ENCODE data around the gene OR5H6. TPM values are rescaled to one million over a fixed set of nuclear protein-coding genes. Genes with fewer than 3 reads are reported as not detected.
"Not testable (repeated sequence)": the region's sequence is repeated elsewhere in the genome, so short reads cannot be mapped to it uniquely, and the experiment has no call there.

Gene OR5H6
- total and polyA plus RNA-seq, 7 experiments from 2014 or later, result not detected

DNA sequence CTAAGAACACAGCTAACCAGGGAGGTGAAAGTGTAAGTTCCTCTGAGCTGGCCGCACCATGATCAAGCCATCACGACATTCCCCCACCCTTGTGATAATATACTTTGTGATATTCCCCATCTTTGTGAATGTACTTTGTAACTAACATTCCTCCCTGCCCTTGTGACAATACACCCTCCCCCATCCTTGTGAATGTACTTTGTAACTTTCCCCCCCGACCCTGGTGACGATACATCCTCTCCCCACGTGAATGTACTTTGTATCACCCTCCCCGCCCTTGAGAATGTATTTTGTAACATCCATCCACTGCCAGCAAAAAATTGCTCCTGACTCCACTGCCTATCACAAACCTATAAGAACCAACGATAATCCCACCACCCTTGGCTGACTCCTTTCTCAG lies 20.2 kb upstream of the OR5H6 start:
- intact Hi-C loops (cut with micrococcal nuclease), result no loop called here
- no peak for DNase-seq
- CTCF ChIA-PET, result no interaction called here

DNA sequence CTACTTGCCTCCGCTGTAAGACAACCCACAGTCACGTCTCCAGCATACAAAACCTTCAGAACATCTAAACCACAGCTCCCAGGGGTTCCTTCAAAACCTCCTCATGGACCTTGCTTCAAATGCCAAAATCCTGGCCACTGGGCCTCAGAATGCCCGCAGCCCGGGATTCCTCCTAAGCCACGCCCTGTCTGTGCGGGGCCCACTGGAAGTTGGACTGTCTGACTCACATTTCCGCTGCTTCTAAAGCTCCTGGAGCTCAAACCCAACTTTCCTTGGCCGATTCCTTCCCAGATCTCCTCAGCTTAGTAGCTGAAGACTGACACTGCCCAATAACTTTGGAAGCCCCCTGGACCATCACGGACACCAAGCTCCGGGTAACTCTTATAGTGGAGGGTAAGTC lies 17.9 kb upstream of the OR5H6 start:
- ChIA-PET CTCF (no interaction called here), POLR2A (no interaction called here)
- no peaks in the 10 kb centered on the region for H3K36me3 ChIP-seq (ENCODE audit: control insufficient read depth in 2 of 3, insufficient read depth in 3 of 3, low read length in 3 of 3)
- no peaks in the 10 kb centered on the region for H3K4me1 ChIP-seq (ENCODE audit: control insufficient read depth in 2 of 2, insufficient read depth in 2 of 2, low read length in 2 of 2)
- no peaks in the 10 kb centered on the region for H3K27me3 ChIP-seq (ENCODE audit: control insufficient read depth in 2 of 2, insufficient read depth in 2 of 2, low read length in 2 of 2)
- H3K27ac ChIP-seq (ENCODE audit: low read depth, low read length), result no peak overlapping the region
- ATAC-seq (no peak), DNase-seq (no peak)
- intact Hi-C loops (cut with micrococcal nuclease), result no loop called here
- H3K9me3 Mint-ChIP-seq, result peaks cover 0 to 4% (median 0%) of the 10 kb centered on the region in 11 donors
- no peak overlapping the region for H3K4me3 ChIP-seq (ENCODE audit: low read length)
- H3K27ac Mint-ChIP-seq, result no peak overlapping the region
- no peak overlapping the region for H3K4me3 Mint-ChIP-seq
- H3K9me3 ChIP-seq (ENCODE audit: control insufficient read depth in 2 of 3, low read length in 3 of 3), result no peaks in the 10 kb centered on the region
- no peaks in the 10 kb centered on the region for H3K36me3 Mint-ChIP-seq
- H3K4me1 Mint-ChIP-seq, result no peaks in the 10 kb centered on the region
- peaks cover 0 to under 1% (median 0%) of the 10 kb centered on the region in 5 donors for H3K27me3 Mint-ChIP-seq

More for the DNA sequence above, 20.2 kb upstream of the OR5H6 start:
- peaks cover 0 to 6% (median 0%) of the 10 kb centered on the region in 5 donors for H3K27me3 Mint-ChIP-seq
- no peak overlapping the region for H3K27ac Mint-ChIP-seq
- H3K9me3 ChIP-seq (ENCODE audit: control insufficient read depth in 2 of 3, low read length in 3 of 3), result no peaks in the 10 kb centered on the region
- ATAC-seq, result no peak
- no peaks in the 10 kb centered on the region for H3K4me1 ChIP-seq (ENCODE audit: control insufficient read depth in 2 of 2, insufficient read depth in 2 of 2, low read length in 2 of 2)
- no peaks in the 10 kb centered on the region for H3K4me1 Mint-ChIP-seq
- POLR2A ChIA-PET, result no interaction called here
- no peak overlapping the region for H3K4me3 Mint-ChIP-seq
- H3K9me3 Mint-ChIP-seq, result peaks cover 0 to 4% (median 0%) of the 10 kb centered on the region in 11 donors
- no peak overlapping the region for H3K27ac ChIP-seq (ENCODE audit: low read depth, low read length)
- no peaks in the 10 kb centered on the region for H3K36me3 ChIP-seq (ENCODE audit: control insufficient read depth in 2 of 3, insufficient read depth in 3 of 3, low read length in 3 of 3)
- no peak overlapping the region for H3K4me3 ChIP-seq (ENCODE audit: low read length)
- H3K36me3 Mint-ChIP-seq, result no peaks in the 10 kb centered on the region
- no peaks in the 10 kb centered on the region for H3K27me3 ChIP-seq (ENCODE audit: control insufficient read depth in 2 of 2, insufficient read depth in 2 of 2, low read length in 2 of 2)

DNA sequence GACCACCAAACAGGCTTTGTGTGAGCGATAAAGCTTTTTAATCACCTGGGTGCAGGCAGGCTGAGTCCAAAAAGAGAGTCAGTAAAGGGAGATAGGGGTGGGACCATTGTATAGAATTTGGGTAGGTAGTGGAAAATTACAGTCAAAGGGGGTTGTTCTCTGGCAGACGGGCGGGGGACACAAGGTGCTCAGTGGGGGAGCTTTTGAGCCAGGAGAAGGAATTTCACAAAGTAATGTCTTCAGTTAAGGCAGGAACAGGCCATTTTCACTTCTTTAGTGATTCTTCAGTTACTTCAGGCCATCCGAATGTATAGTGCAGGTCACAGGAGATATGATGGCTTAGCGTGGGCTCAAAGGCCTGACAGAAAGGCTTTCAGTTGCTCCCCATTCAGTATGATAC lies 8.0 kb upstream of the OR5H6 start:
- H3K9me3 Mint-ChIP-seq, result peaks cover 0 to 12% (median 5%) of the 10 kb centered on the region in 11 donors
- H3K27me3 Mint-ChIP-seq, result peaks cover 0 to 11% (median 5%) of the 10 kb centered on the region in 5 donors
- H3K4me3 Mint-ChIP-seq; H3K36me3 ChIP-seq (ENCODE audit: control insufficient read depth in 2 of 3, insufficient read depth in 3 of 3, low read length in 3 of 3); H3K9me3 ChIP-seq (ENCODE audit: control insufficient read depth in 2 of 3, low read length in 3 of 3); H3K27me3 ChIP-seq (ENCODE audit: control insufficient read depth in 2 of 2, insufficient read depth in 2 of 2, low read length in 2 of 2); H3K27ac ChIP-seq (ENCODE audit: low read depth, low read length); DNase-seq; H3K4me3 ChIP-seq (ENCODE audit: low read length); POLR2A ChIA-PET; CTCF ChIA-PET; H3K4me1 Mint-ChIP-seq; intact Hi-C loops (cut with micrococcal nuclease); H3K4me1 ChIP-seq (ENCODE audit: control insufficient read depth in 2 of 2, insufficient read depth in 2 of 2, low read length in 2 of 2); H3K27ac Mint-ChIP-seq; H3K36me3 Mint-ChIP-seq; ATAC-seq: not testable (repeated sequence)

DNA sequence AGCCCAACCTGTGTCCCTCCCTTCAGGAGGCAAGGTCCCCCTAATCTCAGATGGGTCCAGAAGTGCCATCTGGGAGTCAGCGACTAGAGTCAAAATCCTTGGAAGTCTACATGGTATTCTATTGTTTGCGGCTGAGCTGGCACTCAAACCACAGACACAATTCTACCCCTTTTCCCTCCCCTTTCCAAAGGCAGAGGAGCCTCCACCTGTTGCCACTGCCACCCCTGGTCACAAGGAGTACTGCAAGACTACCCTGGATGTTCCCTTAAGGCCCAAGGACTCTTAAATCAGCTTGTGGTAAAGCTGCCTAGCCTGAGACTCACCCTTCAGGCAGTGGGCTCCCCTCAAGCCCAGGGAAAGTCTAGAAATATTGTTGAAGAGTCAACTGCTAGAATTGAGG lies 4.3 kb upstream of the OR5H6 start:
- Mint-ChIP-seq H3K4me3 (no peak overlapping the region), H3K4me1 (no peaks in the 10 kb centered on the region), H3K9me3 (peaks cover 0 to 10% (median 6%) of the 10 kb centered on the region in 11 donors), H3K27me3 (peaks cover 4 to 20% (median 7%) of the 10 kb centered on the region in 5 donors), H3K36me3 (no peaks in the 10 kb centered on the region), H3K27ac (no peak overlapping the region)
- no peaks in the 10 kb centered on the region for H3K27me3 ChIP-seq (ENCODE audit: control insufficient read depth in 2 of 2, insufficient read depth in 2 of 2, low read length in 2 of 2)
- no peaks in the 10 kb centered on the region for H3K9me3 ChIP-seq (ENCODE audit: control insufficient read depth in 2 of 3, low read length in 3 of 3)
- ATAC-seq, result no peak
- DNase-seq, result no peak
- CTCF ChIA-PET, result no interaction called here
- intact Hi-C loops (cut with micrococcal nuclease), result no loop called here
- POLR2A ChIA-PET, result no interaction called here
- no peaks in the 10 kb centered on the region for H3K4me1 ChIP-seq (ENCODE audit: control insufficient read depth in 2 of 2, insufficient read depth in 2 of 2, low read length in 2 of 2)
- H3K36me3 ChIP-seq (ENCODE audit: control insufficient read depth in 2 of 3, insufficient read depth in 3 of 3, low read length in 3 of 3), result no peaks in the 10 kb centered on the region
- H3K4me3 ChIP-seq (ENCODE audit: low read length), result no peak overlapping the region
- no peak overlapping the region for H3K27ac ChIP-seq (ENCODE audit: low read depth, low read length)

DNA sequence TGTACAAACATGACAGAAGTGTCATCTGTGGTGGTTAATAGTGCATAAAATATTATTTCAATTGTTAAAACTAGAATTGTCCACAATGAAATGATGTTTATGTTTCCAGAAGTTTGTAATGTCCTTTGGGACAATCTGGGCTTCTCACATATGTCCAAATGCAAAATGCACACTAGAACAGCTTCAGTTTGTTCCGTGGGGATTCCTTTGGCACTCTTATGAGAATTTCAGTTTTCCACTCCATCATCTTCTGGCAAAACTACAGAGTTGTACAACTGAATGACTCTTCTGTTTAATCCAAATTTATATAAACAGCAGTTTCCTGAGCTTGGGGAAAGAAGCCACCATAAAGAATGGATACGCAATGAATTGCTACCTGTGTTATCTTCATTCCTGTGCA lies 2.0 kb upstream of the OR5H6 start:
- H3K27me3 ChIP-seq (ENCODE audit: control insufficient read depth in 2 of 2, insufficient read depth in 2 of 2, low read length in 2 of 2), result no peaks in the 10 kb centered on the region
- POLR2A ChIA-PET, result no interaction called here
- DNase-seq (no peak), ATAC-seq (no peak)
- Mint-ChIP-seq H3K9me3 (peaks cover 0 to 10% (median 6%) of the 10 kb centered on the region in 11 donors), H3K27ac (no peak overlapping the region), H3K4me3 (no peak overlapping the region), H3K27me3 (peaks cover 2 to 20% (median 7%) of the 10 kb centered on the region in 5 donors), H3K36me3 (no peaks in the 10 kb centered on the region), H3K4me1 (no peaks in the 10 kb centered on the region)
- intact Hi-C loops (cut with micrococcal nuclease), result no loop called here
- CTCF ChIA-PET, result no interaction called here
- no peak overlapping the region for H3K27ac ChIP-seq (ENCODE audit: low read depth, low read length)
- no peak overlapping the region for H3K4me3 ChIP-seq (ENCODE audit: low read length)
- no peaks in the 10 kb centered on the region for H3K9me3 ChIP-seq (ENCODE audit: control insufficient read depth in 2 of 3, low read length in 3 of 3)
- H3K4me1 ChIP-seq (ENCODE audit: control insufficient read depth in 2 of 2, insufficient read depth in 2 of 2, low read length in 2 of 2), result no peaks in the 10 kb centered on the region
- H3K36me3 ChIP-seq (ENCODE audit: control insufficient read depth in 2 of 3, insufficient read depth in 3 of 3, low read length in 3 of 3), result no peaks in the 10 kb centered on the region

DNA sequence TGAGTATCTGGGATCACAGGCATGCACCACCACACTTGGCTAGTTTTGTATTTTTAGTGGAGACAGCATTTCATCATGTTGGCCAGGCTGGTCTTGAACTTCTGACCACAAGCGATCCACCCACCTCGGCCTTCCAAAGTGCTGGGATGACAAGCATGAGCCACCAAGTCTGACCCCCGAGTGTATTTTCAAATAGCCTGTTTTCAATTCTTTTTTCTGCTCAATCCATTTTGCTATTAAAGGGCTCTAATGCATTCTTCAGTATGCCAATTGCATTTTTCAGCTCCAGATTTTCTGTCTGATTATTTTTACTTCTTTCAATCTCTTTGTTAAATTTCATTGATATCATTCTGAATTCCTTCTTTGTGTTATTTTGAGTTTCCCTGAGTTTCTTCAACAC lies 5.8 kb downstream of the OR5H6 start:
- ATAC-seq (no peak), DNase-seq (no peak)
- Mint-ChIP-seq H3K36me3 (peaks cover 0 to 8% (median 0%) of the 10 kb centered on the region in 5 donors), H3K9me3 (peaks cover 8 to 30% (median 19%) of the 10 kb centered on the region in 11 donors), H3K4me1 (no peaks in the 10 kb centered on the region), H3K27ac (no peak overlapping the region), H3K27me3 (peaks cover 4 to 14% (median 6%) of the 10 kb centered on the region in 5 donors), H3K4me3 (no peak overlapping the region)
- H3K4me1 ChIP-seq (ENCODE audit: control insufficient read depth in 2 of 2, insufficient read depth in 2 of 2, low read length in 2 of 2), result no peaks in the 10 kb centered on the region
- H3K27ac ChIP-seq (ENCODE audit: low read depth, low read length), result no peak overlapping the region
- no peaks in the 10 kb centered on the region for H3K27me3 ChIP-seq (ENCODE audit: control insufficient read depth in 2 of 2, insufficient read depth in 2 of 2, low read length in 2 of 2)
- POLR2A ChIA-PET, result no interaction called here
- H3K36me3 ChIP-seq (ENCODE audit: control insufficient read depth in 2 of 3, insufficient read depth in 3 of 3, low read length in 3 of 3), result no peaks in the 10 kb centered on the region
- peaks cover 0 to 5% (median 0%) of the 10 kb centered on the region in 3 experiments for H3K9me3 ChIP-seq (ENCODE audit: control insufficient read depth in 2 of 3, low read length in 3 of 3)
- CTCF ChIA-PET, result no interaction called here
- H3K4me3 ChIP-seq (ENCODE audit: low read length), result no peak overlapping the region
- intact Hi-C loops (cut with micrococcal nuclease), result no loop called here

DNA sequence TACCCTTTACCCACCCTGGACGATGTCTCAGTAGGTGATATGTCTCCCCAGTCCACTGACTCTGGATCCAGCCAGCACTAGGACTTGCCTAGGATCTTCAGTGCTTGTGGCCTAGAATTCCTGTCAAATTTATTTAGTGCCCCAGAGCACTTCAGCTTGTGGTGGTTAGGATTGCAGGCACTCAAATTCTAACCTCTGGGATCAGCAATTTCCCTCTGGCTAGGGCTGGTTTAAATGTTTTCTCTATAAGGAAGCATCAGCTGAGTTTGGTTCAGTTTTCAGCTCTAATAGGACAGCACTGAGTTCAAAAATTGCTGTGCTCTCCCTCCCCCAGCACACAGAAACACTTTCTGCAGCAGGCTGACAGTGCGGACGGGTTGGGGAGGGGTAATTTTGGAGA lies 8.1 kb downstream of the OR5H6 start:
- Mint-ChIP-seq H3K27ac (no peak overlapping the region), H3K36me3 (peaks cover 0 to 8% (median 0%) of the 10 kb centered on the region in 5 donors), H3K4me3 (no peak overlapping the region), H3K4me1 (no peaks in the 10 kb centered on the region), H3K27me3 (peaks cover 6 to 14% (median 9%) of the 10 kb centered on the region in 5 donors), H3K9me3 (peaks cover 8 to 30% (median 19%) of the 10 kb centered on the region in 11 donors)
- Histone ChIP-seq H3K36me3 (ENCODE audit: control insufficient read depth in 2 of 3, insufficient read depth in 3 of 3, low read length in 3 of 3) (no peaks in the 10 kb centered on the region), H3K27me3 (ENCODE audit: control insufficient read depth in 2 of 2, insufficient read depth in 2 of 2, low read length in 2 of 2) (no peaks in the 10 kb centered on the region), H3K9me3 (ENCODE audit: control insufficient read depth in 2 of 3, low read length in 3 of 3) (peaks cover 0 to 5% (median 0%) of the 10 kb centered on the region in 3 experiments), H3K27ac (ENCODE audit: low read depth, low read length) (no peak overlapping the region), H3K4me1 (ENCODE audit: control insufficient read depth in 2 of 2, insufficient read depth in 2 of 2, low read length in 2 of 2) (no peaks in the 10 kb centered on the region), H3K4me3 (ENCODE audit: low read length) (no peak overlapping the region)
- ATAC-seq (no peak), DNase-seq (no peak)
- ChIA-PET CTCF (no interaction called here), POLR2A (no interaction called here)
- intact Hi-C loops (cut with micrococcal nuclease), result no loop called here

Measured in naive thymus-derived CD4-positive, alpha-beta T cell (primary cell).